ENCODE measurements around the gene CTBS.
A peak's percentile ranks its signal among the peaks of the same experiment; 100 is the strongest.

Gene CTBS

DNA sequence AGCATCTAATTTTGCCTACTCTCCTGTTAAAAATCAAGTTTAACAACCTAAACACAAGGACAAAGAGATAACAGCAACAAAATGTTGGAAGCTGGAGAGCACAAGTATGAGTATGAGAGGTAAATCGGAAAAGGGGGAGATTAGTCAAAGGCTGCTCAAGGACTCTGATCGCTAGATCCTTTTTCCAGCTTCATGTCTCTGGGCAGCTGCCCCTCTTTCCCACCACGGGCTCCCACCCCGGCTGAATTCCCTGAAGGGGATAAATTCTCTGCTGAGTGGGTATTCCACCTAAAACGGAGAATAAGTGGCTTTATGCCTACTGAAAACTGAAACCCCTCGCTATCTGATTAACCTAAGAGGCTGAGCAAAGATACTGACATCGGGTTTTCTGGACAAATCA, 696 bp upstream of the CTBS start:
- Histone ChIP-seq H3K36me3 (ENCODE audit: control insufficient read depth in 2 of 2, insufficient read depth in 1 of 2, low read length in 2 of 2) (peaks cover 0 to 8% of the 10 kb centered on the region in 2 experiments; a peak in 1 of 3 replicates), H3K4me3 (ENCODE audit: low read depth, low read length) (no peak overlapping the region), H3K27ac (ENCODE audit: extremely low read depth, low read depth, low read length) (no peak overlapping the region; the same call in 1 of the 2 replicates), H3K9me3 (ENCODE audit: control insufficient read depth, insufficient read depth, low read depth, low read length) (no peaks in the 10 kb centered on the region), H3K4me1 (ENCODE audit: control insufficient read depth, insufficient read depth, low read length) (no peaks in the 10 kb centered on the region)
- CTCF ChIA-PET: interaction anchor here (0.6 to 1.5 kb wide), 4 partner anchors 14 to 339 kb away, joined by 3 to 4 read pairs (median 3); no protein-coding TSS in a partner anchor
- POLR2A ChIA-PET: interaction anchor here (2.7 kb wide), 1 partner anchor 69 kb away, joined by 20 read pairs; the partner anchor contains the start of genes GNG5 and SPATA1
- 0 out of 2 replicates have a peak, but pooled peaks have one; percentile 11 for TF ChIP-seq ZBTB17 (tag by site-specific recombination; IDR thresholded peaks at IDR 0.05)
- no peak for TF ChIP-seq GLI2 (tag by site-specific recombination; IDR thresholded peaks at IDR 0.05; ENCODE audit: borderline replicate concordance, low read depth)

DNA sequence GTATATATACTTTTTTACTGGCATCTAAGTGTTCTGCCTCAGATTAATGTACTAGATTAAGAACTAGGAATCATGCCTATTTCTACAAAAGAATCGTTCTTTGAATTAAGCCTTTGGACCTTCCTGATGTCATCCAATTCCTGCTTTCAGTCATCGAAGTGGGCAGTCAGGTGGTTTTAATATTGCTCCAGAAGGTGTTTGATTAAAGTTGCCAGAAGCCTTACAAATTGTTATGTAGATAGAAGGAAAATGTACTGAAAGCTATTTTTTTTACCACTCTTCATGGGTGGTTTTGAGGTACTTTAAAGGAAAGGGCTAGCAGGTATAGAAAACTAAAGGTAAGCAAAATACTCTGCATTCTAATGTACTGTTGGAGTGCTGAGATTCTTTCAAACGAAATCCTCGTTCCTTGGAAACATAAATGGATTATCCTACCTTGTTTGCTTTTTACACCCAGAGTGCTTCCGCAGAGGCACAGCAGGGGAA, 716 bp downstream of the CTBS start:
- peaks cover 0 to 20% of the 10 kb centered on the region in 2 experiments; a peak in 1 of 3 replicates for H3K36me3 ChIP-seq (ENCODE audit: control insufficient read depth in 2 of 2, insufficient read depth in 1 of 2, low read length in 2 of 2)
- H3K9me3 ChIP-seq (ENCODE audit: control insufficient read depth, insufficient read depth, low read depth, low read length): no peaks in the 10 kb centered on the region
- H3K27ac ChIP-seq (ENCODE audit: extremely low read depth, low read depth, low read length): peak overlapping the region; percentile 93
- TF ChIP-seq ZFP37 (tag by site-specific recombination; IDR thresholded peaks at IDR 0.05) (no peak), ZNF510 (tag by site-specific recombination; IDR thresholded peaks at IDR 0.05; ENCODE audit: insufficient replicate concordance) (no peak), ZNF335 (tag by site-specific recombination; conservative IDR thresholded peaks at IDR 0.05) (peak; percentile 51; the same call in 1 of the 2 replicates), SCRT2 (tag by site-specific recombination; IDR thresholded peaks at IDR 0.05) (no peak), ZBTB48 (tag by site-specific recombination; IDR thresholded peaks at IDR 0.05) (no peak)
- TF ChIP-seq, protein P1, sequence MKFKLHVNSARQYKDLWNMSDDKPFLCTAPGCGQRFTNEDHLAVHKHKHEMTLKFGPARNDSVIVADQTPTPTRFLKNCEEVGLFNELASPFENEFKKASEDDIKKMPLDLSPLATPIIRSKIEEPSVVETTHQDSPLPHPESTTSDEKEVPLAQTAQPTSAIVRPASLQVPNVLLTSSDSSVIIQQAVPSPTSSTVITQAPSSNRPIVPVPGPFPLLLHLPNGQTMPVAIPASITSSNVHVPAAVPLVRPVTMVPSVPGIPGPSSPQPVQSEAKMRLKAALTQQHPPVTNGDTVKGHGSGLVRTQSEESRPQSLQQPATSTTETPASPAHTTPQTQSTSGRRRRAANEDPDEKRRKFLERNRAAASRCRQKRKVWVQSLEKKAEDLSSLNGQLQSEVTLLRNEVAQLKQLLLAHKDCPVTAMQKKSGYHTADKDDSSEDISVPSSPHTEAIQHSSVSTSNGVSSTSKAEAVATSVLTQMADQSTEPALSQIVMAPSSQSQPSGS (tag by site-specific recombination; IDR thresholded peaks at IDR 0.05; ENCODE audit: low read depth): 0 out of 2 replicates have a peak, but pooled peaks have one; percentile 6
- no peaks in the 10 kb centered on the region for H3K4me1 ChIP-seq (ENCODE audit: control insufficient read depth, insufficient read depth, low read length)
- peak overlapping the region; percentile 63 for H3K4me3 ChIP-seq (ENCODE audit: low read depth, low read length)
- ChIA-PET CTCF (interaction anchor here (0.9 to 1.8 kb wide), 3 partner anchors 47 to 93 kb away, joined by 3 to 5 read pairs (median 4); partner anchors contain the start of genes GNG5 and SPATA1), POLR2A (interaction anchor here (0.6 to 2.7 kb wide), 11 partner anchors 9 to 748 kb away, joined by 3 to 20 read pairs (median 5); partner anchors contain the start of genes GNG5, RPF1 and SPATA1)

DNA sequence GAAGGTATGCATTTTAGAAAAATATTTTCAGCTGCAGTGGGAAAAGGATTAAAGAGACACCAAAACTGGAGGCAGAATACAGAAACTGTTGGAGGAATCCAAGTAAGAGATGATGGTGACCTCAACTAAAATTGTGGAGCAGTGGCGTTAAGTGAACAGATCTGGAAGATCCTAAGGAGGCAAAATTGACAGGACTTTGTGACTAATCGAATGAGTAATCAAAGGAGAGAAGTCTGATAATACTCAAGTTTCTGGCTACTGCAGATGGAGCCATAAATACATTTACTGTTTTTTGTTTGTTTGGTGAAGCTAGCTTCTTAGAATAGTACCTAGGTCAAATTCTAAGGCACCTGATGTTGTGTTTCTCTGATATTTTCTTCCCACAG, 3.1 kb downstream of the CTBS start:
- peaks cover 0 to 30% of the 10 kb centered on the region in 2 experiments; a peak in 1 of 3 replicates for H3K36me3 ChIP-seq (ENCODE audit: control insufficient read depth in 2 of 2, insufficient read depth in 1 of 2, low read length in 2 of 2)
- ChIA-PET CTCF (no interaction called here), POLR2A (no interaction called here)
- H3K9me3 ChIP-seq (ENCODE audit: control insufficient read depth, insufficient read depth, low read depth, low read length): no peaks in the 10 kb centered on the region
- H3K4me3 ChIP-seq (ENCODE audit: low read depth, low read length): no peak overlapping the region
- no peak overlapping the region for H3K27ac ChIP-seq (ENCODE audit: extremely low read depth, low read depth, low read length)
- H3K4me1 ChIP-seq (ENCODE audit: control insufficient read depth, insufficient read depth, low read length): no peaks in the 10 kb centered on the region
- TF ChIP-seq KLF10 (tag by site-specific recombination; IDR thresholded peaks at IDR 0.05): no peak
- TF ChIP-seq ZNF114 (tag by site-specific recombination; IDR thresholded peaks at IDR 0.05): no peak
- TF ChIP-seq ZNF837 (tag by site-specific recombination; IDR thresholded peaks at IDR 0.05): no peak
- TF ChIP-seq, protein P2, sequence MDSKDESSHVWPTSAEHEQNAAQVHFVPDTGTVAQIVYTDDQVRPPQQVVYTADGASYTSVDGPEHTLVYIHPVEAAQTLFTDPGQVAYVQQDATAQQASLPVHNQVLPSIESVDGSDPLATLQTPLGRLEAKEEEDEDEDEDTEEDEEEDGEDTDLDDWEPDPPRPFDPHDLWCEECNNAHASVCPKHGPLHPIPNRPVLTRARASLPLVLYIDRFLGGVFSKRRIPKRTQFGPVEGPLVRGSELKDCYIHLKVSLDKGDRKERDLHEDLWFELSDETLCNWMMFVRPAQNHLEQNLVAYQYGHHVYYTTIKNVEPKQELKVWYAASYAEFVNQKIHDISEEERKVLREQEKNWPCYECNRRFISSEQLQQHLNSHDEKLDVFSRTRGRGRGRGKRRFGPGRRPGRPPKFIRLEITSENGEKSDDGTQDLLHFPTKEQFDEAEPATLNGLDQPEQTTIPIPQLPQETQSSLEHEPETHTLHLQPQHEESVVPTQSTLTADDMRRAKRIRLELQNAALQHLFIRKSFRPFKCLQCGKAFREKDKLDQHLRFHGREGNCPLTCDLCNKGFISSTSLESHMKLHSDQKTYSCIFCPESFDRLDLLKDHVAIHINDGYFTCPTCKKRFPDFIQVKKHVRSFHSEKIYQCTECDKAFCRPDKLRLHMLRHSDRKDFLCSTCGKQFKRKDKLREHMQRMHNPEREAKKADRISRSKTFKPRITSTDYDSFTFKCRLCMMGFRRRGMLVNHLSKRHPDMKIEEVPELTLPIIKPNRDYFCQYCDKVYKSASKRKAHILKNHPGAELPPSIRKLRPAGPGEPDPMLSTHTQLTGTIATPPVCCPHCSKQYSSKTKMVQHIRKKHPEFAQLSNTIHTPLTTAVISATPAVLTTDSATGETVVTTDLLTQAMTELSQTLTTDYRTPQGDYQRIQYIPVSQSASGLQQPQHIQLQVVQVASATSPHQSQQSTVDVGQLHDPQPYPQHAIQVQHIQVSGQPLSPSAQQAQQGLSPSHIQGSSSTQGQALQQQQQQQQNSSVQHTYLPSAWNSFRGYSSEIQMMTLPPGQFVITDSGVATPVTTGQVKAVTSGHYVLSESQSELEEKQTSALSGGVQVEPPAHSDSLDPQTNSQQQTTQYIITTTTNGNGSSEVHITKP (tag by site-specific recombination; IDR thresholded peaks at IDR 0.05): no peak
- TF ChIP-seq, protein P3, sequence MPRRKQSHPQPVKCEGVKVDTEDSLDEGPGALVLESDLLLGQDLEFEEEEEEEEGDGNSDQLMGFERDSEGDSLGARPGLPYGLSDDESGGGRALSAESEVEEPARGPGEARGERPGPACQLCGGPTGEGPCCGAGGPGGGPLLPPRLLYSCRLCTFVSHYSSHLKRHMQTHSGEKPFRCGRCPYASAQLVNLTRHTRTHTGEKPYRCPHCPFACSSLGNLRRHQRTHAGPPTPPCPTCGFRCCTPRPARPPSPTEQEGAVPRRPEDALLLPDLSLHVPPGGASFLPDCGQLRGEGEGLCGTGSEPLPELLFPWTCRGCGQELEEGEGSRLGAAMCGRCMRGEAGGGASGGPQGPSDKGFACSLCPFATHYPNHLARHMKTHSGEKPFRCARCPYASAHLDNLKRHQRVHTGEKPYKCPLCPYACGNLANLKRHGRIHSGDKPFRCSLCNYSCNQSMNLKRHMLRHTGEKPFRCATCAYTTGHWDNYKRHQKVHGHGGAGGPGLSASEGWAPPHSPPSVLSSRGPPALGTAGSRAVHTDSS (tag by site-specific recombination; IDR thresholded peaks at IDR 0.05): no peak
- no peak for TF ChIP-seq ZNF19 (tag by site-specific recombination; IDR thresholded peaks at IDR 0.05; ENCODE audit: low read depth)
- TF ChIP-seq ZNF629 (tag by site-specific recombination; IDR thresholded peaks at IDR 0.05): no peak
- no peak for TF ChIP-seq KLF7 (tag by site-specific recombination; IDR thresholded peaks at IDR 0.05; ENCODE audit: borderline replicate concordance)
- no peak for TF ChIP-seq ZEB2 (tag by site-specific recombination; IDR thresholded peaks at IDR 0.05)
- TF ChIP-seq, protein P4, sequence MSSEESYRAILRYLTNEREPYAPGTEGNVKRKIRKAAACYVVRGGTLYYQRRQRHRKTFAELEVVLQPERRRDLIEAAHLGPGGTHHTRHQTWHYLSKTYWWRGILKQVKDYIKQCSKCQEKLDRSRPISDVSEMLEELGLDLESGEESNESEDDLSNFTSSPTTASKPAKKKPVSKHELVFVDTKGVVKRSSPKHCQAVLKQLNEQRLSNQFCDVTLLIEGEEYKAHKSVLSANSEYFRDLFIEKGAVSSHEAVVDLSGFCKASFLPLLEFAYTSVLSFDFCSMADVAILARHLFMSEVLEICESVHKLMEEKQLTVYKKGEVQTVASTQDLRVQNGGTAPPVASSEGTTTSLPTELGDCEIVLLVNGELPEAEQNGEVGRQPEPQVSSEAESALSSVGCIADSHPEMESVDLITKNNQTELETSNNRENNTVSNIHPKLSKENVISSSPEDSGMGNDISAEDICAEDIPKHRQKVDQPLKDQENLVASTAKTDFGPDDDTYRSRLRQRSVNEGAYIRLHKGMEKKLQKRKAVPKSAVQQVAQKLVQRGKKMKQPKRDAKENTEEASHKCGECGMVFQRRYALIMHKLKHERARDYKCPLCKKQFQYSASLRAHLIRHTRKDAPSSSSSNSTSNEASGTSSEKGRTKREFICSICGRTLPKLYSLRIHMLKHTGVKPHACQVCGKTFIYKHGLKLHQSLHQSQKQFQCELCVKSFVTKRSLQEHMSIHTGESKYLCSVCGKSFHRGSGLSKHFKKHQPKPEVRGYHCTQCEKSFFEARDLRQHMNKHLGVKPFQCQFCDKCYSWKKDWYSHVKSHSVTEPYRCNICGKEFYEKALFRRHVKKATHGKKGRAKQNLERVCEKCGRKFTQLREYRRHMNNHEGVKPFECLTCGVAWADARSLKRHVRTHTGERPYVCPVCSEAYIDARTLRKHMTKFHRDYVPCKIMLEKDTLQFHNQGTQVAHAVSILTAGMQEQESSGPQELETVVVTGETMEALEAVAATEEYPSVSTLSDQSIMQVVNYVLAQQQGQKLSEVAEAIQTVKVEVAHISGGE (tag by site-specific recombination; conservative IDR thresholded peaks at IDR 0.05; ENCODE audit: low read depth): no peak
- TF ChIP-seq ZBTB7A (tag by site-specific recombination; IDR thresholded peaks at IDR 0.05; ENCODE audit: low read depth): no peak
- no peak for TF ChIP-seq ZNF549 (tag by site-specific recombination; IDR thresholded peaks at IDR 0.05)
